Esophagus muscularis mucosa (tissue), 4 donors: ENCODE results near the gene THBS3. TPM values are rescaled to one million over a fixed set of nuclear protein-coding genes. Genes with fewer than 3 reads are reported as not detected.

Experiments used
- DNase-seq: peaks from one replicate; pipeline ENCODE4 v3.0.0-alpha.2; 2017; ENCODE audit errors: extremely low spot score
- H3K27ac ChIP-seq, 4 donors: fragments of 200-600 bp; sonication (generic); replicated peaks in 1 of 4; 1 replicate in 3 of 4; 2 replicates in 1 of 4; pipeline ENCODE4 v1.5.1; 2016 to 2019; ENCODE audit warnings: mild to moderate bottlenecking in 1 of 4
- H3K27me3 ChIP-seq, 4 donors: fragments of 200-600 bp; sonication (generic); one replicate each; pipeline versions ENCODE4 v1.5.1 to v1.6.0; 2016 to 2019
- H3K36me3 ChIP-seq, 4 donors: fragments of 200-600 bp; sonication (generic); one replicate each; pipeline ENCODE4 v1.5.1; 2016 to 2019
- H3K4me1 ChIP-seq, 4 donors: fragments of 200-600 bp; sonication (generic); one replicate each; pipeline ENCODE4 v1.5.1; 2016 to 2019
- H3K4me3 ChIP-seq, 4 donors: fragments of 200-600 bp; sonication (generic); 1 replicate in 2 of 4; 2 replicates in 2 of 4; pipeline ENCODE4 v1.5.1; 2016 to 2019; ENCODE audit warnings: mild to moderate bottlenecking in 4 of 4, moderate library complexity in 1 of 4
- H3K9me3 ChIP-seq, 4 donors: fragments of 200-600 bp; sonication (generic); 1 replicate in 3 of 4; 2 replicates in 1 of 4; pipeline ENCODE4 v1.5.1; 2016 to 2019
- CTCF ChIP-seq, 3 experiments: fragments of 200-600 bp in 2 of 3; fragments of 450-650 bp in 1 of 3; sonication (generic) in 2 of 3; IDR thresholded peaks; one replicate each; pipeline ENCODE4 v1.5.1; 2017 to 2019; ENCODE audit warnings: antibody characterized with exemption in 3 of 3, mild to moderate bottlenecking in 2 of 3, moderate library complexity in 1 of 3
- EP300 ChIP-seq: sonication (generic); formaldehyde crosslinking; IDR thresholded peaks from one replicate; pipeline ENCODE4 v1.6.1; 2017; ENCODE audit warnings: antibody characterized with exemption
- POLR2A ChIP-seq: fragments of 450-650 bp; IDR thresholded peaks from one replicate; pipeline ENCODE4 v1.6.1; 2017; ENCODE audit warnings: antibody characterized with exemption, moderate library complexity, mild to moderate bottlenecking, low read depth
- POLR2AphosphoS5 ChIP-seq, 2 donors: sonication (generic); formaldehyde crosslinking; IDR thresholded peaks; one replicate each; pipeline ENCODE4 v1.6.1; 2017; ENCODE audit warnings: antibody characterized with exemption in 2 of 2
- WGBS: methylation state at CpG from one replicate; pipeline ENCODE4 v1.1.5; 2018; 5-methylcytosine and 5-hydroxymethylcytosine counted together
- intact Hi-C: fragments of 100-400 bp; cut with DNase I; formaldehyde crosslinking; loops from one replicate; pipeline ENCODE4 v1.15.1; 2023
- total RNA-seq, 4 donors: library from RNA; depleted of rRNA; stranded (reverse); fragments of >200 nt; gene quantifications; one replicate each; pipeline versions ENCODE4 v1.1.0 to v1.2.1, GENCODE V29; 2016

The THBS3 gene
- total RNA-seq, 4 donors from 2014 or later: 16.2 to 37.4 (median 23.4) TPM

GRCh38 chr1:155186067-155186793 lies 21.5 kb downstream of the THBS3 start:
- Histone ChIP-seq H3K27ac (no peak overlapping the region), H3K27me3 (no peaks in the 10 kb centered on the region), H3K4me1 (peaks cover 0 to 8% (median 0%) of the 10 kb centered on the region in 4 donors), H3K9me3 (no peaks in the 10 kb centered on the region), H3K4me3 (no peak overlapping the region), H3K36me3 (peaks cover 0 to 3% (median 0%) of the 10 kb centered on the region in 4 donors)
- intact Hi-C loops: no loop called here
- no peak for DNase-seq
- WGBS: 63% methylated on average over 5 of the region's 8 CpGs
- TF ChIP-seq EP300 (no peak), CTCF (IDR thresholded peaks at IDR 0.05) (no peak), POLR2AphosphoS5 (IDR thresholded peaks at IDR 0.05) (no peak)

- Histone ChIP-seq H3K27ac (no peak overlapping the region), H3K4me3 (no peak overlapping the region)
- 69% methylated on average over 6 of the region's 6 CpGs for WGBS
Observed at GRCh38 chr1:155185783-155186066, 22.0 kb downstream of the THBS3 start.

GRCh38 chr1:155184835-155185782 lies 22.6 kb downstream of the THBS3 start:
- Histone ChIP-seq H3K27ac (no peak overlapping the region), H3K27me3 (no peaks in the 10 kb centered on the region), H3K36me3 (peaks cover 0 to 3% (median 0%) of the 10 kb centered on the region in 4 donors), H3K4me1 (peaks cover 0 to 8% (median 0%) of the 10 kb centered on the region in 4 donors), H3K4me3 (no peak overlapping the region), H3K9me3 (no peaks in the 10 kb centered on the region)
- intact Hi-C loops: no loop called here
- WGBS: 57% methylated on average over 19 of the region's 21 CpGs
- DNase-seq: no peak
- TF ChIP-seq POLR2A: no peak
- TF ChIP-seq CTCF (IDR thresholded peaks at IDR 0.05): no peak
- TF ChIP-seq POLR2AphosphoS5 (IDR thresholded peaks at IDR 0.05): no peak
- TF ChIP-seq EP300: no peak

More at GRCh38 chr1:155185783-155186066, 22.0 kb downstream of the THBS3 start:
- intact Hi-C loops: no loop called here
- TF ChIP-seq CTCF (IDR thresholded peaks at IDR 0.05): no peak
- no peak for TF ChIP-seq POLR2A
- no peak for TF ChIP-seq POLR2AphosphoS5 (IDR thresholded peaks at IDR 0.05)
- TF ChIP-seq EP300: no peak
- no peak for DNase-seq
- Histone ChIP-seq H3K9me3 (no peaks in the 10 kb centered on the region), H3K36me3 (peaks cover 0 to 3% (median 0%) of the 10 kb centered on the region in 4 donors), H3K27me3 (no peaks in the 10 kb centered on the region), H3K4me1 (peaks cover 0 to 8% (median 0%) of the 10 kb centered on the region in 4 donors)

GRCh38 chr1:155184351-155184811 lies 23.3 kb downstream of the THBS3 start:
- H3K4me3 ChIP-seq: no peak overlapping the region
- TF ChIP-seq EP300 (no peak), POLR2A (no peak), POLR2AphosphoS5 (IDR thresholded peaks at IDR 0.05) (no peak), CTCF (IDR thresholded peaks at IDR 0.05) (no peak)
- intact Hi-C loops: no loop called here
- H3K9me3 ChIP-seq: no peaks in the 10 kb centered on the region
- WGBS: 94% methylated on average over 4 of the region's 4 CpGs
- H3K4me1 ChIP-seq: peaks cover 0 to 8% (median 0%) of the 10 kb centered on the region in 4 donors
- no peak for DNase-seq
- no peaks in the 10 kb centered on the region for H3K27me3 ChIP-seq
- H3K27ac ChIP-seq: no peak overlapping the region
- peaks cover 0 to 7% (median 2%) of the 10 kb centered on the region in 4 donors for H3K36me3 ChIP-seq
